GM19240 (cell line): Measurements from ENCODE around the gene FASTKD3.

ENCODE experiments used
- DNase-seq: peaks from one replicate; pipeline ENCODE4 v3.0.0; 2011; ENCODE audit warnings: low spot score; ENCODE audit not compliant: insufficient read length

FASTKD3 gene

DNA sequence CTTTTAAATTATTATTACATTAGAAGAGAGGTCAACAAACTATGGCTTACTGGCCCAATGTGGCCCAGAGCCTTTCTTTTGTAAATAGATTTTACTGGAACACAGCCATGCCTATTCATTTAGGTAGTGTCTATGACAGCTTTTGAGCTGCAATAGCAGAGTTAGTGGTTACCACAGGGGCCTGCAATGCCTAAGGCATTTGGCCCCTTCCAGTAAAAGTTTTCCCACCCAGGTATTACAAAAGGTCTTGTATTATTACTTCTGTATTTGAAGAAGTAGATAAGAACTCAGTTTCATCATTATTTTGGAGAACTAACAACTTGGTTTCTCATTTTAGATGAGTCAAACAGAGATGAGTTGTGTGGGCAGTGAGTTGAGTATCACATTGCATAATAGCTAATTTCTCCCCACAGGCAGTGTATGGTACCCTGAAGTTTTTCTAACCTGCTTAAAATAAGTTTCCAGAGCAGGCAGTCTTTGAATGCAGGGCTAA, 9.6 kb upstream of the FASTKD3 start:
- DNase-seq, result no peak

DNA sequence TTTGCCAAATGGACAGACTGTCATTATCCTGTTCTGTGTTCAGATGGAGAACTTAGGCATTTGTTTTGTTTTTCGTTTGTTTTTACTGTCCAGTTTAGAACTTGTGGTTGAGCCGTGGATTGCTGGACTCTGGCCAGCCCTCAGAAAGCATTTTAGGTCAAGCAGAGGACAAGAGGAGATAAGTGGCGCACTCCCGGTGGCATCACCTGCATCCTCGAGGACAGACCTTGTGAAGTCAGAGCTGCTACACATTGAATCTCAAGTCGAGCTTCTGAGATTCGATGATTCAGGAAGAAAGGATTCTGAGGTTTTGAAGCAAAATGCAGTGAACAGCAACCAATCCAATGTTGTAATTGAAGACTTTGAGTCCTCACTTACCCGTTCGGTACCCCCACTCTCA, 9.0 kb upstream of the FASTKD3 start:
- DNase-seq, result no peak

DNA sequence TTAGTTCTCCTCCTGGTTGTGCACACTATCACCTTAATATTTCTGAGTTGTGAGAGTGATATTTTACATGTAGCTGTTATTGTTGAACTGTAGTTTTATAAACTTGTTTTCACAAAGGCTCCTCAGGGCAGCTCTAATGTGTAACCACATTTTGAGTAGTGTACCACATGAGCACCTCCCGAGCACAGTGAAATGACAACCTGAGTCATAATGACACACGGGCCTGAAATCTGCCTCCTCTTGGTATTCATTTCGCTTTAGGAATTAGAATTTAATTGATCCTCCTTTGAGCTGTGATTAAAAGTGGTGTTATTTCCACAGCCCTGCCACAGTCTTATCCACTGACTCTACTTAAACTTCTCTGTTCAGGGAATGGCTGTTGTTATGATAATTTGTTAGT, 8.0 kb upstream of the FASTKD3 start:
- DNase-seq, result no peak

DNA sequence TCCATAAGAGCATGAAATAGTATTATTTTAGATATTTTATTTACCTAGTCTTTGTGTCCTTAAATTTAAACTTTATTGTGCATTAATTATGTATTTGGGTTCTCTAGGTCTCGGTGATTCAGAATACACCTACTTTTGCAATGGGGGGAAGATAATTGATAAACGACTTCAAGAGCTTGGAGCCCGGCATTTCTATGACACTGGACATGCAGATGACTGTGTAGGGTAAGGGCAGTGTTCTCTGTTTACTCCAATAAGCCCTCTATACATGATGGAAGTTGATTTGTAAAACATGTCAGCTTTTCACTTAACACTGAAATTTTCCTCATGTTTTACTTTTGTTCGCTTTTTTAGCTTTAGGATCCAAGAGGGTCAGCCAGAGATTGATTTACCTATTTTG, 6.3 kb upstream of the FASTKD3 start:
- DNase-seq, result no peak

DNA sequence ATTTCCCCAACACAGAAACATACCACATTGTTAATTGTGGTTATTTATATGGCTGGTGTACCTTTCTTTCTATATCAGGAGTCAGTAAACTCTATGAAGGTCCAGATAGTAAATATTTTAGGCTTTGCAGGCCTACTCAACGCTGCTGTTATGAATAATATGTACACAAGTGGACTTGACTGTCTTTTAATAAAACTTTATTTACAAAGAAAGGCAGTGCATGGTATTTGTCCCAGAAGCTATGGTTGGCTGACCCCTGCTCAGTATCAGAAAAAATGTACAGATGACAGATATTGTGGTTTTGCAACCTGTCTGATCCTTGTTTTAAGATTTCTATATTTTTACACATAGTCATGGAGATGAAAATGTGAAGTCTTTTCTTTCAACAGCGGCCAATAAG, 5.8 kb upstream of the FASTKD3 start:
- no peak for DNase-seq

DNA sequence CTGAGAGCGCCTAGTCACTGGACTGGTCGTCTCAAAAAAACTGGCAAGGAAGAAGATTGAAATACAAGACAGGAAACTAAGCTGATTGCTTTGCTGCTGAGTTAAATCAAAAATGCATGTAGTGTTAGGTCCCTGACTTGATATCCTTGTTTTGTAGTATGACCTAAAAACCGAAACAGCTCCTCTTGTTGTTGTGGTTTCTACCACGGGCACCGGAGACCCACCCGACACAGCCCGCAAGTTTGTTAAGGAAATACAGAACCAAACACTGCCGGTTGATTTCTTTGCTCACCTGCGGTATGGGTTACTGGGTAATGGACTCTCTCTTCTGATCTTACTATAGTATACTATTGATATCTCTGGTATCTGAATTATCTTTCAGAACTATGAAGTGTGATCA, 4.4 kb upstream of the FASTKD3 start:
- DNase-seq, result no peak

DNA sequence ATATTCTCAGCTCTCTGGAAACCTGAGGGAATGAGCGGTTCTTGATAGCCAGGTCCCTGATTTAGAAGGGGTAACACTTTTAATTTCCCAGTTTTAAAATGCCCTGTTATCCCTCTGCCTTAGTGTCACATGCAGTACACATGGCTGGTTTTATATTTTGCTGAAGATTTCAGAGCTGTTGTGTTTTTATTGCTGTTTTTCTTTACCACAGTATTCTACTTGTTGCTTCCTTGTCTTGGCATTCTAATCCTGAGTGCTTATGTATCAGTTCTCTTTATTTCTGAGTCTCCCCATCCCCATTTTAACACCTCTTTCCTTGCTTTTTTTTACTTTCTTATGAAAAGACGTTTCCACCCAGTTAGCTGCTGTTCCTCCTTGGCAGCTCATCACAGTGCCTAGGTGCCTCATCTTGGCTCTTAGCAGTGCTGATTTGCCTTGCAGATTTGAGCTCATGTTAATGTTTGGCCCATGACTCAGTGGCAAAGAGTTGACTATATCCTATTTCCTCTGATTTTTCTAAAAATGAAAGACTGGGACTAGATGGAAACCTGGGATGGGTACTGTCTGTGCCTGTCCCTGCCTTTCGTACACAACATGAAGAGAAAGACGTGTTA, 3.8 kb upstream of the FASTKD3 start:
- DNase-seq, result no peak

DNA sequence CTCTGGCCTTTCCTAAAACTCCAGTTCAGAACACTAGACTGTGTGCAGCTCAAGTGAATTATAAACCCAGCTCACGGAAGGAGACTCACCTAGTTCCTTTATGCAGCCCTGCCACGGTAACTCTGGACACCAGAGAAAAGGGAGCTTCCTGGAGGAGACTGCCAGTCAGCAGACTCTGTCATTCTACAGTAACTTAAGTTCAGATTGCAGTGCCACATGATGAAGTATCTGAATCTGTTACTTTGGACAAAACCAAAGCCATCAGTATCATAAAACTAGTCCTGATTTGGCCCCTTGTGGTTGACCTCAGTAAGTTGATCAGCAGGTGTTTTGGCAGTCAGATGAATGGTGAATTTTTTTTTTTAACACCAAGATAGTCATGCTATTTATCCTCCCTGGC, 2.8 kb upstream of the FASTKD3 start:
- no peak for DNase-seq

DNA sequence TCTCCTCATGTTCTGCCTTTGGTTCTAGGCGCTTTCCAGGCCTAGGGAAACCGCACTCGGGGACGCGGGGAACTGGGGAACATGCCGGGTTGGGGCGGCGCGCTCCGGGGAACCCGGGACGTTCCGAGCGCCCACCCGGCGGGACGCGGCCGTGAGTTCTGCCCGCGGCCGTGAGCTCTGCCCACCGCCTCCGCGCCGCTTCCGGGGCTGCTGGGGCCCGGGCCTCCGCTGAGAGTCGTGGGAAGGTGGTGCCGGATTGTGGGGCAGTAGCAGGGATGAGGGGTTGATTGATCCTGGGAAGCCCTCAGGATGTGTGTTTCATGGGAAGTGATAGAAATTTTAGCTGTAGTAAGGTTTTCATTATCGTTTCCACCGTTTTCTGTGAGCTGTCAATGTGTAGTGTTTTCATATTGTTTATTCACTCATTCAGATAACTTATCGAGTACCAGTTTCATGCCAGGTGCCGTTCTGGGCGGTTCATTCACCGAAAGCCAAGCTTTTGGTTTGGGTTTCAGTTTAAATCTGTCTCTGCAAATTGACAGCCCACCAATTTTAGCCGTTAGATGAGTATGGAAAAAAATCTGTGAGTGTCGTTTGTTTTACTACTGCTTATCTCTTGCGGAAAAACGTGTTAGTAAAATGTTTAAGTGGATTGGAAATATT, 774 bp upstream of the FASTKD3 start:
- no peak for DNase-seq

DNA sequence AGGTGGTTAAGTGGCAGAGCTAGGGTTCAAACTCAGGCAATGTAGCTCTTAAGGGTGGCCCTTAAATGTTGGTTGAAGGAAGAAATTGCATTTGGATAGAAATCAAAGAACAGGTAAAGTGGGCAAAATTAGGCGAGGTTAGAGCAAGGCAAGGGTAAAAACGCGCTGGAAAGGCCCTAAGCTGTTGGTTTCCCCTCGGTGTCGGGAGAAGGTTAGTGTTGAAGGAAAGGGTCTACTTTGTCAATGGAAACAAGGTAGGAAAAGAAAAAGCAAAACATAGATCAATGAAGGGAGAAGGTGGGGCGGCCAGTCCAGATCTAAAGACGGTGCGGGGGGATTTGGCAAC, 431 bp downstream of the FASTKD3 start:
- DNase-seq, result no peak

DNA sequence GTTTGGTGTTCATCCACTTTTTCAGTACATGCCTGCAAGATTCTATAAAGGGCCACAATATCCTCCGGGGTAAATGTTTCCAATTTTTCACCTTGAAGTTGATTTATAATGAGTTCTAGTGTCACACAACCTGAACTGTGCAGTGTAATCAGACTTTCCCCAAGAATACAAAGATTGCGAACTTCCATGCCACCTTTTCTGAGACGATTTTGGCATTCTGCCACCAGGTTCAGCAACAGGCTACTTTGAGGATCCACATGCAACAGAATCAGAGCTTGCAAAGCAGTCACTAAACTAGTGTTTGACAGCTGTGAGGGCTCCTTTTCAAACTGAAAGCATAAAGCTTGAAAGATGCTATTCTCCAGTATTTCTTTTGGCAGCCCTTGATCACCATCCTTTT, 1.6 kb downstream of the FASTKD3 start:
- no peak for DNase-seq

DNA sequence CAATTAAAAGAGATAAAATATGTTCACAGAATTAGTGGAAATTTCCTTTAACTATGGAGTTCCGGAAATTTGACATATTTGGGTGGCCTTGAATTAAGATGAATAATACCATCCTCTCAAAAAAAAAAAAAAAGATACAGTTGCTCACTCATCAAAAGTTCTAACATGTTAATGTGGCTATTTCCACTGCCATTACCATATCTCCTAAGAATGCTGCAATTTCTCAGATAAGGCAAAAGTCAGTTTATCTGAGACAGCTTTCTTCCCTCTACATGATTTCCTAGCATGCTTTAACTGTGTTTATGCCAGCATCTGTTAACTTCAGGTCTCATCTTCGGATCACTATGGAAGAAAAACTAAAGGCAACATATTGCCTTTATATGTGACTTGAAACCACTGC, 2.6 kb downstream of the FASTKD3 start:
- DNase-seq, result no peak

DNA sequence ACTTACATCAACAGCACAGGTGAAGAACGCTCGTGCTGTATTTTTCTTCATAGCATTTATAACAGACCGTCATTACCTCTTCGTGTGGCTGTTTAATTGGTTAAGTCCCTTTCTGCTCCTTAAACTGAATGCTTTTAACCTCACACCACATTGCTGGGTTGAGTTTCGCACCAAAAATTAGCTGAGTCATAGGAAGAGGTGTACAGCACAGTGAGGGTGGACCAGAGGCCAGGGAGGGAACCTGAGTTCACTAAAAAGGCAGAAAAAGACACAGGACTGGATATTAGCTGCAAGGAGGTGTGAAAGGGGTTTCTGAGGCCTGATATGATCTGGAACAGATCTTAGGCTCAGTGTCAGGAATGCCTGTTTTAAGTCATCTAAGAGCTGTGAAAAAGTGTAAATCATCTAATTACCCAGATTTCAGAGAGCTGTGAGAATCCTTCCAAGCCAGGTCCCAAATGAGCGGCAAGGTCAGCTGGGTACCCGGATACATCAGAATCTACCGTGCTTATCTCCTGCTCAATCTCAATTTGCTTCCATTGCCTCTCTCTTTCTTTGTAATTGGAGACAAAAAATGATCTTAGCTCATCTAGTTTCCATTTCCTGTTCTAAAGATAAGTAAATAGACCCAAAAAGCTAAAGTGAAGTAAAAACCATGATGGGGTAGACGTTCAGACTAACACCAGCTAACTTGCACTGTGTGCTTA, 10.8 kb downstream of the FASTKD3 start:
- no peak for DNase-seq

DNA sequence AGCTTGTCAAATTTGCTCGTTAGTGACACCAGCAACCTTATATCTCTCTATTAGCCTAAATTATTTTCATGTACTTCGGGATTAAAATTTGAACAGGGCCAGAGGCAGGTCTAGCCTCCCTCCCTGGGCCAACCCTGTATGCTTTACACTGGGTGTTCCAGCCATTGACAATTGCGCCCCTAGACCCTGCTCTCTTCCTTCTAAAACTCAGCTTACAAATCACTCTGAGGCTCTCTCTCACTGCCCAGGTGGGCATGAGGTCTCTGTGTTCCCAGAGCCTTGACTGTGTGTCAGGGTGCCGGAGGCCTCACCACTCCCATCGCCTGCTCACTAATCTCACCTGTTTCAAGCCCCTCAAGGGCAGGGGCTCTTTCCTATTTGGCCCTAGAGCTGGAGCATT, 11.5 kb downstream of the FASTKD3 start:
- DNase-seq, result no peak

DNA sequence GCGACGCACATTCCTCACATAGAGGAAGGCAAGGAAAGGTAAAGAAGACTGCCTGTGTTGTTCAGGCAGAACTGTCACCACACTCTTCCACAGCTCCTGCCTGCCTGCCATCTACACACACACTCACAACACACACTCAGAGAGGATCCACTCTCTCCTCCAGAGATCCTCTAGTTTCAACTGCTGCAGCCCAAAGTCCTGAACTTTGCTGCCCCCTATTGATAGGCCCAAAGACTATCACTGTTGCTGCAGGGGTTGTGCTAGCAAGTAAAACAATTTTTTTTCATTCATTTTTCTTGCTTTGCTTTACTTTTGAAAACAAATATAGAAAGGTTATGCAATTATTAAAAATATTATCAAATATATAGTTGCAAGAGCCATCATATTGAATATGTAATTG, 12.0 kb downstream of the FASTKD3 start:
- DNase-seq, result no peak

DNA sequence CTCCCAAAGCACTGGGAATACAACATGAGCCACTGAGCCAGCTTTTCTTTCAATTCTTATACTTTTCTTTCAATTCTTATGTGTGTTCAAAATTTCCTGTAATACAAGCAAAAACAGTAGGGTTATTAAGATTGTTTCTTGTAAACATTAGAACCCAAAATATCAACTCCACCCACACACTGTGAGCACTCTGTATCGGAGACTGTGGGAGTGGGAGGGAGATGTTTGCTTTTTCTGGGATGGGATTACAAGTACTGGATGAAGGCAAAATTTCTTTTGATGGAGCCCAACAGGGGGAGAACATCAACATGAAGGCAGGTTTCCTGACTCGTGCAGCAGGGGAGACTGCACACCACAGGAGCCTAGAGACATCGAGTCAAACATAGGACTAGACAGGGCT, 13.2 kb downstream of the FASTKD3 start:
- no peak for DNase-seq

DNA sequence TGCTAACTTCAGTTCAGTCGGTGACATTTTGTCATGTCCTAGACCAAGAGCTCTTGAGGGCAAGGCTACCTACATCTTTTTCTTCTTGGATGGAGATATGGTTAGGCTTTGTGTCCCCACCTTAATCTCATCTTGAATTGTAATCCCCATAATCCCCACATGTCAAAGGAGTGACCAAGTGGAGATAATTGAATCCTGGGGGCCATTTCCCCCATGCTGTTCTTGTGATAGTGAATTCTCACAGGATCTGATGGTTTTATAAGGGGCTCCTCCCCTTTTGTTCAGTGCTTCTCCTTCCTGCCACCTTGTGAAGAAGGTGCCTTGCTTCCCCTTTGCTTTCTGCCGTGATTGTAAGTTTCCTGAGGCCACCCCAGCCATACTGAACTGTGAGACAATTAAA, 15.8 kb downstream of the FASTKD3 start:
- no peak for DNase-seq

DNA sequence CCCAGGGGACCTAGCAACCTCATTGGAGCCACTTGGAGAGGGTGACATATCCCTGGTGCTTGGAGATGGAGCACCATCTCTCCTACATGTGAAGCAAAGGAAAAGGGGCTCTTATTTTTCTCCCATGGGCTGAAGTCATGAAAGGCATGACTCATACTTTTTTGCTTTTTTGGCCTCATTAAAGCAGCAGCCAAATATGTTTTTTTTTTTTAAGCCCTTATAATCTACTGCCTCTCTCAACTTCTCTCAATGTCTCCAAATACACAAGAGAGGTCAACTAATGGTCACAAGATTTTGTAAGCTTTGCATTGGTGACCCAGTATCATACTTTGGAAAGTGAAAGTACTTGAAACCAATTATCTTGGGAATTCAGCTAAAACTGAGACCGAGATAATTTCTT, 16.3 kb downstream of the FASTKD3 start:
- DNase-seq, result no peak

DNA sequence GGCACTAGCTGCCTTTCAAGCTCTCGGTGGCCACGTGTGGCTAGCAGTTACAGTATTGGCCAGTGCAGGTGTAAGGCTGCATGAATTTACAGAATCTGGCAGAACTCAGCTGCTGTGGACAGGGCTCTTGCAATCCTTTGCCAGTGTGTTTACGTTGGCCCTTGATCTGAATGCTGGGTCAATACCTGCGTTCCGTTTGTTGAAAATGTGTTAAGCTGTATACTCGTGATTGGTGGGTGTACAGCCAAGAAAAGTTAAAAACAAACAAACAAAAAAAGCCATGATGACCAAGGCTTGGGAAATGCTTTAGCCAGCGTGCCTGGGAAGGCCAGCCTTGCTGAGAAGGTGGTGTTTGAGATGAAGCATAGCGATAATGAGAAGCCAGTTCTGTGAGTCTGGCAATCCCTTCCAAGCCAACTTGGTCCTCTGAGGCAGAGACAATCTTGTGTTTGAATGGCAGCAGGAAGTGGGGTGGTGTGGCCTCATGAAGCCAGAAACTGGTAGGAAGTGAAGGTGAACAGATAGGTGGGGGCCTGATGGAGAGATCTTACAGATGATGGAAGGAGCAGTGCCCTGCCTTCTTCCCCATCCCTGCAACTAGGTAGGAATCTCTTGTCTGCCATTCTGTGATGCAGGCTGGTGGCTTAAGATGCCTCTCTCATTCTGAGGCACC, 17.1 kb downstream of the FASTKD3 start:
- no peak for DNase-seq

DNA sequence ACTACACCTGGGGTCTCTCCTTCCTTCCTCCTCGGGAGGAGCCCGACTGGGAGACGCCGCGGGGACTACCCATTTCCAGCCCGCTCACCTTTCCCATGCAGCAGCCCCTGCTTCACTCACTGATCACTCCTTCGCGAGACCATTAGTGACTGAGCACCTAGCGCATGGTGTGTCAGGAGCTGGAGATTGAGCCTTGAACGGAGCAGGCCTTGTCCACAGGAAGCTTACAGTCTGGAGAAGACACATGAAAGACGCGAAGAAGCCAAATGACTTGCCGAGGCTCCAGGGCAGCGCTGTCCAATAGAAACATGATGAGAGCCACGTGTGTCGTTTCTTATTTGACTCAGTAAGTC, 17.6 kb downstream of the FASTKD3 start:
- no peak for DNase-seq

DNA sequence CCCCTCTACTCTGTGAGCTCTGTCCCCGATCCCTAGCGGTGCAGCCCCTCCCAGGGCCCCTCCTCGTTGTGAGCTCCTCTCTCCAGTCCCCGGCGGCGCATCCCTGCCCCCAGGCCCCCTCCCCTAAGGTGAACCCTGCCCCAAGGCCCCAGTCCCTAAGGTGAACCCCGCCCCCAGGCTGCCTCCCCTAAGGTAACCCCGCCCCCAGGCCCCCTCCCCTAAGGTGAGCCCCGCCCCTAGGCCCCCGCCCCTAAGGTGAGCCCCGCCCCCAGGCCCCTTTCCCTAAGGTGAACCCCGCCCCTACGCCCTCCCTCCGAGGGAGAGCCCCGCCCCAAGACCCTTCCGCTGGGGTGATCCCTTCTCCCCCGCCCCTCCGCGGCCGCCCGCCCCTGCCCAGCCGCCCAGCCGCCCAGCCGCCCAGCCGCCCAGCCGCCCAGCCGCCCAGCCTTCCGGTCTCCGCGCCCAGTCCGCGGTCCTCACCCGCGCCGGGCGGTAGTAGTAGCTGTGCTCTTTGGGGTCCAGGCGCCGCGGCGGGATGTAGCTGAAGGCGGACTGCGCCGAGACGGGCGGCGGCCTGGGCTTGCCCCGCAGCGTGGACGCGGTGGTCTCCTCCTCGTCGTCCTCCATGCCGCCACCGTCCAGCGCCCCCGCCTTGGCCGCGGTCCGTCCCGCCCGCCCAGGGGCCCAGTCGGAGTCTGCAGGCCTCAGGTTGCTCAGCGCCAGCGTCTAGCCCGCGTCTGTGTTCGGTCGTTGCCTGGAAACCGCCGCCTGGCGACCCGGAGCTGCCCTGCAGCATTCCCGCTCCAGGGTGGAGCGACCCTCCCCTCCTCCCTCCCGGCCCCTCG, 18.2 kb downstream of the FASTKD3 start, which contains the start of gene CFAP90:
Gene CFAP90 (minus strand): TSS at position 739 of the 845 bp plus-strand sequence. CDS start 112 bp downstream, at position 627.
- no peak for DNase-seq
